Panc1 (cell line): ENCODE measurements around the gene DUS1L. TPM values are rescaled to one million over a fixed set of nuclear protein-coding genes. Genes with fewer than 3 reads are reported as not detected.

Experiments
- ATAC-seq: fragments of 200-7000 bp; cut with Tn5 transposase; 2 replicates; pipeline ENCODE4 v1.9.1; 2020; ENCODE audit warnings: mild to moderate bottlenecking, moderate library complexity
- BruUV-seq: library from RNA; stranded (reverse); fragments of 400-500 nt; replicated peaks from 2 replicates; lab custom pipeline; 2021; lab: Mats Ljungman, UMichigan
- CTCF ChIA-PET: fragments of 300-600 bp; sonication (Branson Sonifier 250); formaldehyde crosslinking; loops from one replicate; lab custom pipeline; 2022; ENCODE audit warnings: antibody characterized with exemption; lab: Charles Lee
- POLR2A ChIA-PET: fragments of 300-600 bp; sonication (Branson Sonifier 250); formaldehyde crosslinking; loops from one replicate; lab custom pipeline; 2022; ENCODE audit warnings: antibody characterized with exemption; lab: Charles Lee
- DNase-seq: peaks from one replicate; pipeline ENCODE4 v3.0.0-alpha.2; 2010; ENCODE audit warnings: low read depth, low spot score
- H3K27ac ChIP-seq: 2 replicates; pipeline ENCODE4 v1.5.1; 2011; ENCODE audit warnings: mild to moderate bottlenecking, low read length, inconsistent platforms
- H3K27me3 ChIP-seq: fragments of 200-500 bp; sonication (Bioruptor generic); 2 replicates; pipeline ENCODE4 v1.6.0; 2014; ENCODE audit warnings: low read length, inconsistent platforms; ENCODE audit not compliant: control insufficient read depth, insufficient read depth
- H3K36me3 ChIP-seq: fragments of 200-500 bp; sonication (Bioruptor generic); 2 replicates; pipeline ENCODE4 v1.5.1; 2014; ENCODE audit warnings: inconsistent platforms, mild to moderate bottlenecking, low read length, moderate library complexity; ENCODE audit not compliant: control insufficient read depth, insufficient read depth
- H3K4me1 ChIP-seq: 2 replicates; pipeline ENCODE4 v1.5.1; 2011; ENCODE audit warnings: inconsistent platforms, mild to moderate bottlenecking, low read length, moderate library complexity; ENCODE audit not compliant: control insufficient read depth, insufficient read depth
- H3K4me3 ChIP-seq, 2 experiments: 2 replicates each; pipeline ENCODE4 v1.5.1; 2011 to 2012; ENCODE audit warnings: low read depth in 2 of 2, low read length in 2 of 2, mild to moderate bottlenecking in 2 of 2, inconsistent platforms in 1 of 2, moderate library complexity in 1 of 2
- H3K9me3 ChIP-seq: fragments of 200-500 bp; sonication (Bioruptor generic); 2 replicates; pipeline ENCODE4 v1.5.1; 2014; ENCODE audit warnings: low read depth, mild to moderate bottlenecking, inconsistent platforms, low read length, moderate library complexity; ENCODE audit not compliant: control insufficient read depth, insufficient read depth
- CTCF ChIP-seq: fragments of 450-650 bp; IDR thresholded peaks from 2 replicates; pipeline ENCODE4 v1.5.1; 2017; ENCODE audit warnings: mild to moderate bottlenecking
- POLR2AphosphoS5 ChIP-seq: IDR thresholded peaks from 2 replicates; pipeline ENCODE4 v1.6.1; 2012; ENCODE audit warnings: mild to moderate bottlenecking, low read depth, low read length, moderate library complexity
- REST ChIP-seq, 2 experiments: IDR thresholded peaks; 2 replicates each; pipeline ENCODE4 v1.6.1; 2011 to 2012; ENCODE audit warnings: low read depth in 2 of 2, control low read depth in 1 of 2, low read length in 1 of 2, mild to moderate bottlenecking in 1 of 2, moderate library complexity in 1 of 2; ENCODE audit not compliant: insufficient read depth in 1 of 2
- SIN3A ChIP-seq: IDR thresholded peaks from 2 replicates; pipeline ENCODE4 v1.6.1; 2012; ENCODE audit warnings: low read depth, mild to moderate bottlenecking, low read length, moderate library complexity, borderline replicate concordance; ENCODE audit not compliant: insufficient read depth
- TCF7L2 ChIP-seq: IDR thresholded peaks from 2 replicates; pipeline ENCODE4 v1.6.1; 2011; ENCODE audit warnings: mild to moderate bottlenecking, low read depth, low read length, inconsistent platforms
- in situ Hi-C: cut with HindIII; loops from 2 replicates; pipeline ENCODE4 v1.10.0; 2016; ENCODE audit warnings: low sequenced_read_pairs, low pct_unique_long_range_greater_than_20kb
- intact Hi-C: fragments of 100-400 bp; cut with micrococcal nuclease; formaldehyde crosslinking; loops from one replicate; pipeline ENCODE4 v1.10.0; 2022; ENCODE audit not compliant: unreplicated experiment
- total RNA-seq: library from RNA; stranded (reverse); gene quantifications from one replicate; pipeline ENCODE4 v1.2.1, GENCODE V29; 2021; ENCODE audit not compliant: unreplicated experiment

Gene DUS1L
- total RNA-seq, 1 experiment from 2014 or later: 115 TPM

- in situ Hi-C loops (no loop called here), intact Hi-C loops (no loop called here)
- H3K9me3 ChIP-seq: no peaks in the 10 kb centered on the region
- DNase-seq: no peak
- TSS peak; percentile 52 for BruUV-seq
- H3K36me3 ChIP-seq: peaks cover 37% of the 10 kb centered on the region
- H3K4me3 ChIP-seq: peak overlapping the region; percentile 86 to 88
- TF ChIP-seq TCF7L2 (no peak), REST (IDR thresholded peaks at IDR 0.05; ENCODE audit: insufficient read depth in 1 of 2, low read depth in 2 of 2, low read length in 1 of 2) (no peak), POLR2AphosphoS5 (peak; percentile 0; the same call in 1 of the 2 replicates), CTCF (no peak), SIN3A (0 out of 2 replicates have a peak, but pooled peaks have one; percentile 10)
- H3K4me1 ChIP-seq: peaks cover 37% of the 10 kb centered on the region
- CTCF ChIA-PET: no interaction called here
- H3K27me3 ChIP-seq: no peaks in the 10 kb centered on the region
- peak overlapping the region; percentile 86 for H3K27ac ChIP-seq
- no peak for ATAC-seq
- POLR2A ChIA-PET: no interaction called here
Measured at GRCh38 chr17:82095777-82096708, 30.4 kb upstream of the DUS1L start.

DNA sequence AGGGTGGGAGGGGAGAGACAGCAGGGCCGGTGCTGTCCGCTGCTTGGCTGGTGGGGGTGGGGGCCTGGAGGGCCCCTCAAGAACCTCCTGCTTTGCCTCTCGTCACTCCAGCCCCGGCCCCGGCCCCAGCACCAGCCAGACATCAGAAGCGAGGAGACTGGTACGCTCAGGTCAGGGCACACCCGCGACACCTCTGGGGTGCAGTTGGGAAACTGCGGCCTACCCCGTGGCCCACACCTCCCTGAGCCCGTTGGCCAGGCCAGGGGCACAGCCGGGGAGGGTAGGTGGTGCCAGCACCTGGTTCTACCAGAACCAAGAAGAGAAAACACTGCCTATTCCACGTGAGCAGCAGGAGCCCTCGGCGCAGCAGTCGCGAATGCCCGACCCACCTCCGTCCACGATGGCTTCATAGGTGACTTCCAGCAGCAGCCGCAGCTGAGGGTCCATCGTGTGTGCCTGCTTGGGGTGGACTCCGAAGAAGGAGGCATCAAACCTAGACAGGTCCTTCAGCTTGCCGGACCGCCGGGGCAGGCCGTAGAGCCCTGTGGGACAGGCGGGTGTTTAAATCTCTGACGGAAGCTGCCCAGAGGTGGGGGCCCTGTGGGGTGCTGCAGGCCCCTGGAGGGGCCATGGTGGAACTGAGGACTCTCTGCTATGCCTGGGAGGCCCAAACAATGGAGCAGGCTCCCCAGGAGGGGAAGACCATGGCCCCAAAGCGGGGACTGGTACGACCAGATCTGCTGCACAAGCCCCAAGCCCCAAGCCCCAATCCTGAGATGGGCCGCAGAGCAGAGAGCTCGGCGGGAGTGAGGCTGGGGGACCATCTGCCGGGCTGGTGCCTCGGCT is 29.6 kb upstream of the DUS1L start:
- ATAC-seq: no peak
- H3K4me1 ChIP-seq: peaks cover 28% of the 10 kb centered on the region
- in situ Hi-C loops (no loop called here), intact Hi-C loops (no loop called here)
- POLR2A ChIA-PET: no interaction called here
- H3K27ac ChIP-seq: peak overlapping the region; percentile 86
- peaks cover 38% of the 10 kb centered on the region for H3K36me3 ChIP-seq
- no peak for TF ChIP-seq REST (IDR thresholded peaks at IDR 0.05; ENCODE audit: insufficient read depth in 1 of 2, low read depth in 2 of 2, low read length in 1 of 2)
- TF ChIP-seq POLR2AphosphoS5: peak; percentile 13; the same call in 1 of the 2 replicates
- no TSS peak for BruUV-seq
- peak overlapping the region; percentile 86 to 88 for H3K4me3 ChIP-seq
- no peaks in the 10 kb centered on the region for H3K9me3 ChIP-seq
- no peak for DNase-seq
- CTCF ChIA-PET: no interaction called here
- no peaks in the 10 kb centered on the region for H3K27me3 ChIP-seq
